NCI-H2196 treated with DMSO at 0.1 percent for 48 hours (cell line): Measurements from ENCODE around the gene OR6V1.

Experiments
- DNase-seq: peaks from one replicate; lab custom pipeline; 2025; ENCODE audit not compliant: unreplicated experiment; lab: John Stamatoyannopoulos, UW

OR6V1 gene

GRCh38 chr7:143052041-143052440 is at the start of gene OR6V1:
OR6V1 (plus strand) TSS chr7:143052341; CDS start chr7:143052341, 0 bp downstream.
- no peak for DNase-seq

GRCh38 chr7:143002898-143003297 is 49.2 kb upstream of the OR6V1 start:
- DNase-seq, result no peak

DNA sequence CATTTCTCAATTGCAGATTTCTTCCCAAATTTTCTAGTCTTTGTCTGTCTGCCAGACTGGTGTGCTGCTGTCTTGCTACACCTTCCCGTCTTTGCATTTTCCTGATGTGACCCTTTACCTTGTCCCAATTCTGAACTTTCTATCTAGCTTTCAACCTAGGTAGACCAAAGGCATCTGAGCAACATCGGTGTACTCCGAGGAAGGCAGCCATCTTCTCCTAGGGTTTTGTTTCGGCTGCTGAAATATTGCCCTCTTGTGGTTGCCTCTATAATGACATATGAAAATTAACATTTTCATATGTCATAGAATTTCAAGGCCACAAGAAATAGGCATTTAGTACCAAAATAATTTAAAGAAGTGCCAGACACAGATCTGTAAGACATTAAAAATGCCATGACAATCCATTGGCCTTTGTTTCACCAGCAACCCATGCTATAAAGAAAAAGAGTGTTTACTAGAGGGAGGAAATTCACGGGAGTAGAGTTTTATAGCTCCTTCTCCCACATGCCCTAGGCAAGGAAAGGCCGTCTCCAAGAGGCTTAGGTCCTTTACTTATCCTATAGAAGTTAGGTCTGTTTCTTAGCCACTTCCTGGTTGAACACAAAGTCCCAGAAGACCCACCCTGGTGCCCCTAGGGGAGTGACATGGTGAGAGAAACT is 48.6 kb upstream of the OR6V1 start:
- peak; percentile 37 for DNase-seq

GRCh38 chr7:143005632-143006260 is 46.4 kb upstream of the OR6V1 start:
- no peak for DNase-seq

- DNase-seq, result no peak
These were observed 43.9 kb upstream of the OR6V1 start for GRCh38 chr7:143008007-143008901.

- DNase-seq, result no peak
These were observed 40.1 kb upstream of the OR6V1 start for GRCh38 chr7:143012001-143012400.

DNA sequence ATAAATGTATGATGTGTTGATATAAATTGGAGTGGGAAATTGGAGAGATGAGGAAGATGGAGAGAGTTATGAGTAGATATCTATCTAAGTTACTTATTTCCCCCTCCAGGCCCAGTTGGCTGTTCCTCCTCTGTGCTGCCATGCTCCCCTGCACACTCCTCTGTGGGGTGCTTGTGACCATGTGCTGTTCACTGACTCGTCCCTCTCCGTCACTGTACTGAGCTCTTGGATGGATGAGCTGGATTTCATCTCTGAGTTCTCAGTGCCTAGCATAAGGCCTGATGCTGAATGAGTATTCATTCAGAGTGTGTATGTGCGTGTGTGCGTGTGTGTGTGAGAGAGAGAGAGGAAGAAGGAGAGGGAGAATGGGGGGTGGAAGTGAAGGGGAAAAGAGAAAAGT is 39.7 kb upstream of the OR6V1 start:
- no peak for DNase-seq

DNA sequence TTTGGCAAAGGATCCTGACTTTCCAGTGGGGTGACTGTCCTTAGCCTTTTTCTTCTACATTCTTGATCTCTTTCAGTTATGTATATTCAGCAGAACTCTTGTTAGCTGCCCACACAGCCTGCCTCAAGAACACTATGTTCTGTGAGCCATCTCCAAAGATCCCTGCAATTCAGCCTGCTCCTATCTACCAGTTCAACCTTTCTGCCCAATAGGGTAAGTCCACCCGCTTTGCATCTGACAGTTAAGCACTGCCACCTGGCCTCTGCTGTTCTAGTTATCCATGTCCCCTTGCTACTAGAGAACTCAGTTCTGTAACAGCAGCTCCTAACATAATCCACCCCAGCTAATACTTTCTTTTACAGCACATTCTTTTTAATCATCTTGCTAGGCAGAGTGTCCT is 38.7 kb upstream of the OR6V1 start:
- DNase-seq, result no peak

DNA sequence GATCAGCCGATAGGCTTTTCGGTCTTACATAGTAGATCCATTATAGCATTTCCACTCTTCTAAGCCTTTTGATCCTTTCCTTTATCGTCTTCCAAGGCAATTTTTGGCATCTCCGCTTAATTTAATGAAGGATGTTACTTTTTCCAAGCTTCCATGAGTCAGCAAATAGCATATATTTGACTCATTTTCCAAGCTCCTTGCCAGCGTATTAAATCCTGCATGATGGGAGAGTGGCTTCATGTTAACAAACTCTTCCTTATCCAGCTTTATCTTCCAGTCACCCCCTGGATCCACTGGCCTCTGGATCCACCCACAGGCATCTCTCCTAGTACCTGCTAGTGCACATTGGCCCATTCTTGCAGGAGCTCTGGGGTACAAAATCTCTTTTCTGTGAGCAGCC is 38.2 kb upstream of the OR6V1 start:
- no peak for DNase-seq

DNA sequence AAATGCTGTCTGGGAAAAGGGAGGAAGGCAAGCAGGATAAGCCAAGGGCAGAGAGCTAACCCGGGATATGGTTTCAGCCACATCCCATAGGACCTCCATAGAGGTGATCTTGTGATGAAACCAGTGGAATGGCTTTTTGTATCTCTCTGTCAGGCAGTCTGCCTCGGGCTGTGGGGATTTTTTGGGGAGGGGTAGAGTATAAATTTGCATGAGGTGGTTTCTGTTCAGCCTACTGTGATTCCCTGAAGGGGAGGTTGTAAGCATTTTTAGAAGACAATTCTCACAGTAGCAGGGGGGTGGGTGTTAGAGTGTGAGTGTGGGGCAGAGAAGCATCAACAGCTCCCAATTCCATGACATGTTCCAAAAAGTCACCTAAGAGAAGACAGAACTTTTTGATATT is 37.1 kb upstream of the OR6V1 start:
- DNase-seq, result no peak

DNA sequence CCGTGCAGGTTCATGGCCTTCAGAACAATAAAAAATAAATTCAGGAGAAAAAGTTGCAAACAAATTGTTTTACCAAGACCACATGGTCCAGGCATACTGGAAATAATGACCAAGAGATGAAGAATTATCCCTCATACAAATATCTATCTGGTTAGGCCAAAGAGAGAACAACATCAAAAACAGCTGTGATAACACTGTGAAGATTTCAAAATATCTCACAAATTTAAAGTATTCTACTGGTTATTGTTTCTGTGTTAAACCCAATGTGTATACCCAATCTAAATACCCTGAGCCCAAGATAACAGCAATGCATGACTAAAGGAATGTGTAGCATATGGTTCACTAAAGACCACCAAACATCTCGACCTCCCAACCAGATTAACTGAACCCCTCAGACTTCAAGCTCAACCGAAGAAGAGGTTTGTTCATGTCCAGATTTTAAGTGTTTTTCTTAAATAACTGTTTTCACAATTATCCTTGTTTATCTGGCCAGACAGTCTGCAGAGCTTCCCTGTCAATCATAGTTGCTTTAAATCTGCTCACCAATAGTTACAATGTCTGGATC is 36.1 kb upstream of the OR6V1 start:
- no peak for DNase-seq

- DNase-seq, result no peak
These were observed 35.1 kb upstream of the OR6V1 start for GRCh38 chr7:143016996-143017395.

GRCh38 chr7:143018931-143019330 is 33.2 kb upstream of the OR6V1 start:
- no peak for DNase-seq

- no peak for DNase-seq
These were observed 29.1 kb upstream of the OR6V1 start for GRCh38 chr7:143023047-143023446.

GRCh38 chr7:143025371-143025770 is 26.8 kb upstream of the OR6V1 start:
- DNase-seq, result no peak

DNA sequence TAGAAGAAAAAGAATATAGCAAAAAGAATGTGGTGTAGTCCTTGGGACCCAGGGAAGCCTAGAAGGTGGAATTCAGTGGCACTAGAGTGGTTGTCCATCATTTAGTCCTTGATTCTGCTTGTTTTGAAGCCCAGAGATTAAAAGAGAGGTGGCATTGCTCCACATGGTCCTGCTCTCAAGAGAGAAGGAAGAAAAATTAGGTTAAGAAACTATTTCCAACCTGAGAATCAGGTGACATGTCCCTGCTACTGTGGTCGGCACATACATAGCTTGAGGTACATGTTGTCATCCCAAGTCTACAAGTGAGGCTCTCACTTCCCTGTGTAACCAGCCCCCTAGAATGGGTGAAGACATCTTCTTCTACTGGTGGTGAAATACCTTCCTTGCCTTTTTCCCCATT is 25.1 kb upstream of the OR6V1 start, which contains the start of gene OR9A2:
Gene OR9A2, minus strand, starts transcription at position 101 of the 400 bp plus-strand sequence. Its CDS starts 0 bp downstream, at position 101.
- DNase-seq, result no peak

GRCh38 chr7:143027683-143028082 is 24.5 kb upstream of the OR6V1 start:
- no peak for DNase-seq

DNA sequence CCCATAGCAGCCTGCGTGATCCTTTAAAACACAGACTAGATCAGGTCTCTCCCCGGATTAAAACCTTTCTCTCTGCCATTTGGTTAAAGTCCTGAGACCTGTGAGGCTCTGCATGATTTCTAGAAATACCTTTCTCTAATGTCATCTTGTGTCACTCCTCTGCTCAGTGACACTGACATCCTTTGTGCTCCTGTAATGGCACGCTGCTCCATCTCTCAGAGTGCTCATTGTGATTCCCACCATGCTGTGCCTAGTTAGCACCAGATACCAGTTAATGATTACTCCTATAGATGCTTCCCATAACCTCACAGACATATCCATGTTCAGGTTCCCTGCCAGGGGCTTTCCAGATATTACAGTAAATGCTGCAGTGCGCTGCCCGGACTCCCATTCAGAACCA is 13.5 kb upstream of the OR6V1 start:
- DNase-seq, result no peak

DNA sequence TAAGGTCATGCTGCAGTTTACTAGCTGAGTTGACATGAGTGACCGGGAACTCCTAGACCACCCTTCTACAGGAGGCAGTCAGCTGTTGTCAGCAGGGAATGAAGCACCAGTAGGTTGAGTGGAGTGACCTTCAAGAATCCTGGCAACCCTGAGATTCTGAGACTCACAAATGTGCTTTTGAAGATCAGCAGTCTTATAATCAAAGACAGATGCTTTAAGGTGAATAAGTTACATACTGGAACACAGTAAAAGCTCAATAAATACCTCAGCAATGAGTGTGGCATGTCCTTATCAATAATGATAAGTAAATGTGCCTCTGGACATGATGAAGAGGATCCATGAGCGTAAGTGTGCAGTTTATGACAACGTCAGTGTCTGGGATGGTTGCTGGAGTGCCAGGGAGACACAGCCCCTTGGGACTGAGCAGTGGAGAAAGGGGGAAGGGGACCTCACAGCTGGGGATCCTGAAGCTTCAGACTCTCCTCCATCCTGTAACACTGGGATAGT is 11.9 kb upstream of the OR6V1 start:
- DNase-seq, result no peak

DNA sequence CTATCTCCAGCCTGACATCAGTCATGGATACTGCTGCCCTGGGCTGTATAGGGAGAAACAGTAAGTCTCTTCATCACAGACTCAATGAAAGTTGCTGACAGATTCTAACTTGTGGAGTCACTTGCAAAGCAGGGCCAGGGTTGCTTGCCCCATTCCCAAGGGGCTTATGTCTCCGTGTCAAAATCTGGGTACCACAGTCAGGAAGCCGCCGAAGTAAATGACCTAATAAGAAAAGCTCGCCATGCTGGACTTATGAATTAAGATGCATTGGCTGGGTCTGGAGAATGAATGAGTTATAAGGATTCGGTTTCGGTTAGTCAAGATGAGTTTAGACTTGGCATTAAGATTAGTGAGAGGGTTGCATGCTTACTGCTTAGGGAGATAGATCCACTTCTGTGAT is 10.8 kb upstream of the OR6V1 start:
- no peak for DNase-seq

DNA sequence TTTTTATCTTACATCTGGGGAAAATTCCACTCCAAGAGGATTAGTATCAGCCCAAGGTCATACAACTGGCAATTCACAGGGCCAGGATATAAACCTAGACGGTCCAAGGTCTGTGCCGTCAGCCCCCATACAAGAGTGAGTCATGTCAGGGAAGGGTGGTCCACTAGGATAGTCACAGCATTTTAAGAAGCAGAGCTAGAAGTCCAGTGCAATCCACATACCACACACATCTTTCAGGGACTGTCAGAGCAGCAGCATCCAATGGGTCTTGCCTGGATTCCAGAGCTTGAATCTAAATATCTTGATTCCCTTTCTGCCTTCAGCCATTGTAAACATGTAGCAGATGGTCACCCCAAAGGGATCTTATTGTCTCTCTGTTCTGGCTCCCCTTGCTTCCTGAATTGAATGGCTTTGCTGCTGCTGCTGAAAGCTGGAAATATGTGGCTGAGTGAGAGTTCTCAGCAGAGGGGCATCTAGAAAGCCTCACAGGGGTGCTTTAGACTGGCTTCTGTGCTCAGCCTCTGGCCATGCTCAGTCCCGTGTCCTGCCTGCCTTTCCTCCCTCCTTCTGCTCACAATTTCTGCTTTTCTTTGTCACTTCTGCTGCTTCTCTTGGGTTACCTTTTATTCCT is 9.9 kb upstream of the OR6V1 start:
- DNase-seq, result no peak
